ENCODE data around the gene SIX2. TPM values are rescaled to one million over a fixed set of nuclear protein-coding genes. Genes with fewer than 3 reads are reported as not detected.

The SIX2 gene
- total RNA-seq: 3.7 and 4.2 TPM in 2 replicates

DNA sequence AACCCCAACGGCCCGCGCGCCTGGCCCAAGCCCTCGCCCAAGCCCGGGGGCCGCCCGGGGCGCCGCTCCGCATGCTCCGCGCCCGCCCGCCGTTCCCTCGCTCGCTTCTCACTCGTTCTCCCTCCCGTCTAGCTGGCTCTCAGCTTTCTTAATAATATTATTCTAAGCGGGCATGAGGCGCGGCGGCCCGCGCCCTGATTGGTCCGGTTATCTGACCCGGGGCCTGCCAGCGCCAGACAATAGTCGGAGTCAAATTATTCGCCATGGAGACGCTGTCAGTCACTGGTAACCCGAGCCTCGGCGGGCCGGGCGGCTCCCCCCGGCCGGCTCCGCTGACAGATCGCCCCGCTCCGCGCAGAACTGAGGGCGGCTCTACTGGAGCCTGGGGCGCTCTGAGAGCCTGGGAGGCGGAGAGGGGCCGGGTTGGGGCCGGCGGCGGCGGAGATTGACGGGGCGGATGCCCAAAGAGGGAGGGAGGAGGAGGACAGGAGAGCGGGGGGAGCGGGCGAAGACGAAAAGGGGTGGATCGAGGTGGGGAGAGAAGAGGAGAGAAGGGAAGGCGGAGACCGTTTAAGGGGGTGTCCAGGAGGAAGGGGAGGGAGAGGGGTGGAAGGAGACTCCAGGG, at the start of gene SIX2:
Gene SIX2, minus strand, starts transcription at position 150 of the 625 bp plus-strand sequence. CDS start 342 bp downstream, outside the sequence.
- H3K27me3 ChIP-seq (ENCODE audit: control insufficient read depth, insufficient read depth, low read length): no peaks in the 10 kb centered on the region
- peak; percentile 95 for DNase-seq (ENCODE audit: low read depth)
- FAIRE-seq: no peak
- TF ChIP-seq, protein P1, sequence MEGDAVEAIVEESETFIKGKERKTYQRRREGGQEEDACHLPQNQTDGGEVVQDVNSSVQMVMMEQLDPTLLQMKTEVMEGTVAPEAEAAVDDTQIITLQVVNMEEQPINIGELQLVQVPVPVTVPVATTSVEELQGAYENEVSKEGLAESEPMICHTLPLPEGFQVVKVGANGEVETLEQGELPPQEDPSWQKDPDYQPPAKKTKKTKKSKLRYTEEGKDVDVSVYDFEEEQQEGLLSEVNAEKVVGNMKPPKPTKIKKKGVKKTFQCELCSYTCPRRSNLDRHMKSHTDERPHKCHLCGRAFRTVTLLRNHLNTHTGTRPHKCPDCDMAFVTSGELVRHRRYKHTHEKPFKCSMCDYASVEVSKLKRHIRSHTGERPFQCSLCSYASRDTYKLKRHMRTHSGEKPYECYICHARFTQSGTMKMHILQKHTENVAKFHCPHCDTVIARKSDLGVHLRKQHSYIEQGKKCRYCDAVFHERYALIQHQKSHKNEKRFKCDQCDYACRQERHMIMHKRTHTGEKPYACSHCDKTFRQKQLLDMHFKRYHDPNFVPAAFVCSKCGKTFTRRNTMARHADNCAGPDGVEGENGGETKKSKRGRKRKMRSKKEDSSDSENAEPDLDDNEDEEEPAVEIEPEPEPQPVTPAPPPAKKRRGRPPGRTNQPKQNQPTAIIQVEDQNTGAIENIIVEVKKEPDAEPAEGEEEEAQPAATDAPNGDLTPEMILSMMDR (IDR thresholded peaks at IDR 0.05; ENCODE audit: insufficient read depth, low read length, severe bottlenecking): no peak
- peak within 1 kb of the TSS; percentile 71 for H3K4me3 ChIP-seq (ENCODE audit: low read depth, low read length)
- peaks cover 5% of the 10 kb centered on the region for H3K36me3 ChIP-seq (ENCODE audit: control insufficient read depth, insufficient read depth, low read length)

DNA sequence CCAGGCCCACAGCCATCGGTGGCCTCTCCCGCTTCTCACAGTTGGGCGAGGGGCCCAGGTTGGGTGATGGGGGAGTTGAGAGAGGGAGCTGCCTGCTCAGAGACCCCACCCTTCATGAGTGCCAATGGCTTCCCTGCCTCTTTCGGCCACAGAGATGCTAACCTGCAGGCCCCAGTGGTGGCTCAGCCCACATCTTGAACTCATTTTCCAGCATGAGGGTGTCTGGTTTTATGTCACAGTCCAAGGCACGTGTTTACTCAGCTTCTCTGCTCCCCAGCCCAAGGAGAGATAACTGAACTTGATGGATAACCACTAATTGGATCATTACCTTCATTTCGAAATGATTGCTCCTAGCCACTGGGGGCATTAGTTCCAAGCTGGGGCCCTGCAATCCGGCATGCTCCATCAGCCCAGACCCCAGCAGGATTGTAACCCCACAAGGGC, 45.9 kb upstream of the SIX2 start:
- DNase-seq (ENCODE audit: low read depth) (no peak), FAIRE-seq (no peak)
- Histone ChIP-seq H3K36me3 (ENCODE audit: control insufficient read depth, insufficient read depth, low read length) (no peaks in the 10 kb centered on the region), H3K4me3 (ENCODE audit: low read depth, low read length) (no peak overlapping the region), H3K27me3 (ENCODE audit: control insufficient read depth, insufficient read depth, low read length) (no peaks in the 10 kb centered on the region)
- TF ChIP-seq, protein P1 (IDR thresholded peaks at IDR 0.05; ENCODE audit: insufficient read depth, low read length, severe bottlenecking): no peak

DNA sequence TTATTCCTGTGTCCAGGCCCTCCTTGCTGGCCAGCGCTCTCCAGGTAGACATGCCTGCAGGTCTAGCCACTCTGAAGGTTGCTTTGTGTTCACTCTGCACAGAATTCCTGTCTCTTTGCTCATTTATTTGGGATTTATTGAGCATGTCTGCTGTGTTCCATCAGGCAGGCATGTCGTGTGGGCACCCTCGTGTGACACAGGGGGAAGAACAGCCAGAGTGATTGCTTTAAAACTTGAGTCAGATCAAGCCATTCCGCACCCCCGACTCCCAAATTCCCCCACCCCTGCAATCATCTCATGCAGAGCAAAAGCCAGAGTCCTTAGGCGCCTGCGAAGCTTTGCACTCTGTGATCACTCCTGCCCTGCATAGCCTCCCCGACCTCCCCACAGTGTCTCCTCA, 44.7 kb upstream of the SIX2 start:
- FAIRE-seq: no peak
- DNase-seq (ENCODE audit: low read depth): no peak
- Histone ChIP-seq H3K27me3 (ENCODE audit: control insufficient read depth, insufficient read depth, low read length) (no peaks in the 10 kb centered on the region), H3K4me3 (ENCODE audit: low read depth, low read length) (no peak overlapping the region), H3K36me3 (ENCODE audit: control insufficient read depth, insufficient read depth, low read length) (no peaks in the 10 kb centered on the region)
- TF ChIP-seq, protein P1 (IDR thresholded peaks at IDR 0.05; ENCODE audit: insufficient read depth, low read length, severe bottlenecking): no peak

DNA sequence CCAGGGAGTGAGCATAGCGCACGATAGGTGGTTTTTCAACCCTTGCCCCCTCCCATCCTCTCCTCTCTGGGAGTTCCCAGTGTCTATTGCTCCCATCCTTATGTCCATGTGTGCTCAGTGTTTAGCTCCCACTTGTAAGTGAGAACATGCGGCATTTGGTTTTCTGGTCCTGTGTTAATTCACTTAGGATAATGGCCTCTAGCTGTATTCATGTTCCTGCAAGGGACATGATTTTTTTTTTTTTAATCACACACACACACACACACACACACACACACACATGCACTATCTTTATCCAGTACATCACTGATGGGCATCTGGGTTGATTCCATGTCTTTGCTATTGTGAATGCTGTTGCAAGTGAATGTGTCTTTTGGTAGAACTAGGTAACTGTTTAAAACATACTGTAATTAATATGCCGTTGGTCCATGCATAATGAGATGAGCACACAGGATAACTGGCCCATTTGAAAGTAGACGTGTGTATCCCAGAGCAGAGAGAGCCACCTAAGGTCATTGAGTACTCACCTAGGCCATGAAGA, 43.2 kb upstream of the SIX2 start:
- Histone ChIP-seq H3K4me3 (ENCODE audit: low read depth, low read length) (no peak overlapping the region), H3K36me3 (ENCODE audit: control insufficient read depth, insufficient read depth, low read length) (no peaks in the 10 kb centered on the region), H3K27me3 (ENCODE audit: control insufficient read depth, insufficient read depth, low read length) (no peaks in the 10 kb centered on the region)
- no peak for DNase-seq (ENCODE audit: low read depth)
- TF ChIP-seq, protein P1 (IDR thresholded peaks at IDR 0.05; ENCODE audit: insufficient read depth, low read length, severe bottlenecking): no peak
- FAIRE-seq: no peak

DNA sequence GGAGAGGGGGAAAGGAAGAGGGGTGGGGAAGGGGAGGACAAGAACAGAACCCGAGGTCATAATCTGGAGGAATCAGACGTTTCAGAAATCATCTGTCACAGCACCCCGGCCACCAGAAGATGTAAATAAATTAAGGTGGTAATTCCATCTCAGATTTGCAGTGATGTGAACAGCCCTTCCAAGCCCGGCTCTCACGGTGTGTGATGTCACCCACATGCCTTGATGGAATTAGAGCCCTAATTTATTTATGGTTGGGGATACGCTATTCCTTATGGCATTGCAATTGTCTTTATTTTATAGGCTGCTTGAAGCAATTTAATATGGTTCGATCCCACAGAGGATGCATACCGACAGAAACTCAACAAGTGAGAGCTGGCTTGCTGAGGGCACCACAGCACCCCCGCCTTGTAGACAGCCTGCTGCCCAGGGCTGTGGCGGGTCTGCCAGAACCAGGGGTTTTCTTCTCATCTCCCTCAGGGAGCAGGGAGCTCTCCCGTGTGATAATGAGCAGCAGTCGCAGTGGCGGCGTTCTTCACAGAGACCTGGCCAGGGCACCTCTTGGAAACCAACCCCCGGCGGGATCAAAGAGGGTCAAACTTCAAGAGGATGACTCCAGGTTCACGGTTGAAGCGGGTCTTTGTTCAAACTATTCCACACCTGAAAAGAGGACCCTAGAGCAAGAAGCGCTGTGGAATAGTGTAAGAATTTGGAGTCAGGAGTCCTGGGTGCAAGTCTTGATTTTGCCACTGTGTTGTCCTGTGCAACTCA, 40.5 kb upstream of the SIX2 start:
- FAIRE-seq: no peak
- TF ChIP-seq, protein P1 (IDR thresholded peaks at IDR 0.05; ENCODE audit: insufficient read depth, low read length, severe bottlenecking): no peak

More for the DNA sequence above, 40.5 kb upstream of the SIX2 start:
- no peaks in the 10 kb centered on the region for H3K27me3 ChIP-seq (ENCODE audit: control insufficient read depth, insufficient read depth, low read length)
- H3K36me3 ChIP-seq (ENCODE audit: control insufficient read depth, insufficient read depth, low read length): no peaks in the 10 kb centered on the region
- H3K4me3 ChIP-seq (ENCODE audit: low read depth, low read length): no peak overlapping the region
- DNase-seq (ENCODE audit: low read depth): no peak

All from bronchial epithelial cell (primary cell).